GM21360 (cell line): ENCODE results near the gene NOL6.

Experiments used
- ATAC-seq: cut with Tn5 transposase; IDR thresholded peaks from one replicate; pipeline ENCODE4 v1.9.1; 2021; ENCODE audit warnings: mild to moderate bottlenecking, moderate library complexity; ENCODE audit not compliant: unreplicated experiment

NOL6 gene

DNA sequence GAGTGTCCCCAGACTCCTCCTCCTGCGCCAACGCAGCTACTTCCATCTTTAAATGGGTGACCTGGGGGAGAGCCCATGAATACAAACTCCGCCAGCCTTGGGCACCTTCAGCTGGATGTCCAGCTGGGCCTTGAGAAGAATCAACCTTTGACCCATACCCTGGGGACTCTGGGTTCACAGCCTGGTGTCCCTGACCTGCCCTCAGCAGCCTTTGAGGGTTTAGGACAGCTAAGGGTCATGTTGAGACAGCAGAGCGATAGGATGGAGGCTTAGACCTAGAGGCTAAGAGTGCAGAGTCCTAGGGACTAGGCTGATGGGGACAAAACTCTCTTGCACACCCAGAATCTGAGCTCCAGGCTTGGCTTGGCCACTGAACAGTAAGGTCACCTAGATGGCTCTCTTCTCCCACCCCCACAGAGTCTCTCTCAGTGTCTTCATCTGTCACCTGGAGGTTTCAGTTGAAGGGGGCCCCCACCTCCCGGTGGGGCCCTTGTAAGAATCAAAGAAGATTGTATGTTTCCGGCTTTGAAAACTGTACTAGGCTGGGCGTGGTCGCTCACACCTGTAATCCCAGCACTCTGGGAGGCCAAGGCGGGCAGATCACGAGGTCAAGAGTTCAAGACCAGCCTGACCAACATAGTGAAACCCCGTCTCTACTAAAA, 19.6 kb downstream of the NOL6 start:
- ATAC-seq: peak; percentile 37

DNA sequence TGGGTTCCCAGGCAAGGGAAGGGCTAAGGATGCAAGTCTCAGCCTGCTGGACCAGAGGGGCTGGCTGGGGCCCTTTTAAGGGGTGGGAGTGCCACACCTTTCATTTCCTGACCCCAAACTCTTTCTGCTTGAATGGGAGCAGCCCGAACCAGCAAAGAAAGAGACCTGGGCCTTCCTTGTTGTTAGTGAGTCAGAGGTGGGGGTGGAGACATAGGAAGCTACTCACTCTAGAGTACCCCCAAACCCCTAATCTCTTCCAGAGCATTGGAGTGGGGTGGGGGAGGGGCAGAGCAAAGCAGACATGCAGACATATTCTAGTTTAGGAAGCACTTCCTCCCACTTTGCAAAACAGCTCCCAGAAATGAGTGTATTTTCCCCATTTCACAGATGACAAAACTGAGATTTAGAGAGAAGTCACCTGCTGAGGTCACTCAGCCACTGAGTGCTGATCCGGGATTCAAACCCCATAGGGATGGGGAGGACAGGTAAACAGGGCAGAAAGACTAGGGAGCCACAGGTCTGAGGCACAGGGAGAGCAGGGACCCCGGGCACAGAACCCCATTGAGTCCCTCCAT, 20.4 kb downstream of the NOL6 start:
- ATAC-seq: no peak

DNA sequence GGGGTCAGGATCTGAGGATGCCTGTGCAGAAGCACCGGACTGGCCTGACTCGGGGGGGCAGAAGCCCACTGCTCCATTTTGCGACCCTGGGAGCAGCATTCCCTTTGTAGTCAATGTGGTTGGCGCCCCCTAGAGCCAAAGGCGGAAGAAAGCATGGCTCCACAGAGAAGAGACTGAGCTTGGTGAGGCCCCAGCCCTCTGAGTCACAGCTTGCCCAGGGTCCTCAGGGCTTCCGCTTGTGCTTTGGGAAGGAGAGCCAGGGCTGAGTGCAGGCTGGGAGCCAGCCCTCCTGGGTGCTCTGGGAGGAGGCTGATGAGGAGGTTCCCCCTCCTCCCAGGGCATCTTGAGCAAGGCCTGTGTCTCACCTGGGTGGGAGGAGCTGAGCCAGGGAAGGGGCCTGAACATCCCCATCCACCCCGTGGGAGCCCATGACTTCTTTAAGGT, 20.9 kb downstream of the NOL6 start:
- peak; percentile 51 for ATAC-seq

DNA sequence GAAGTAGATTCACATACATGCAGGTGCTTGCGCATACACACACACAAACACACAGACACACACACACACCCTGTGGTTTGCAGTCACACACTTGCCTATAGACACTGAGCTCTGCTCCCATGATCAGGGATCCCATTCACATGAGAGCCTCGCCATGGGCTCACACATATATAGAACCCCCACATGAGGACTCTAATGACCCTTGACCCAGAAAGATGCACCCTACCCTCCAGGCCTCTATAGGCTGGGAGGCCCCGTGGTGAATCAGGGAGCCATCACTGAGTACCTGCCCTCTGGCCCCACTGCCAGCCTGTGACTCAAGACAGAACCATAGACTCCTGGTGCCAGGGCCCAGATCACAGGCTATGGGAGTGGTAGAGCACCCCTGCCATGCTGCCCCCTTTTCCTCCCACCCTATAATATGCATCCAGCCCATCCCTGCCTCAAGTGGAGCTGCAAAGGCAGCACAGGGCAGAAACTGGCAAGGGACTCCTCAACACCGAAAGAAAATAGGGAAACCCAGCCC, 23.0 kb downstream of the NOL6 start:
- ATAC-seq: no peak

GRCh38 chr9:33449715-33450114, 24.0 kb downstream of the NOL6 start:
- ATAC-seq: no peak

- no peak for ATAC-seq
Observed at GRCh38 chr9:33447799-33448553, 25.7 kb downstream of the NOL6 start.

GRCh38 chr9:33446946-33447798, 26.6 kb downstream of the NOL6 start, which contains the start of gene AQP3:
Gene AQP3 (minus strand): TSS chr9:33447593. CDS start chr9:33447530, 63 bp downstream.
- ATAC-seq: peak; percentile 33

- peak; percentile 79 for ATAC-seq
Observed at GRCh38 chr9:33446240-33446945, 27.3 kb downstream of the NOL6 start.

DNA sequence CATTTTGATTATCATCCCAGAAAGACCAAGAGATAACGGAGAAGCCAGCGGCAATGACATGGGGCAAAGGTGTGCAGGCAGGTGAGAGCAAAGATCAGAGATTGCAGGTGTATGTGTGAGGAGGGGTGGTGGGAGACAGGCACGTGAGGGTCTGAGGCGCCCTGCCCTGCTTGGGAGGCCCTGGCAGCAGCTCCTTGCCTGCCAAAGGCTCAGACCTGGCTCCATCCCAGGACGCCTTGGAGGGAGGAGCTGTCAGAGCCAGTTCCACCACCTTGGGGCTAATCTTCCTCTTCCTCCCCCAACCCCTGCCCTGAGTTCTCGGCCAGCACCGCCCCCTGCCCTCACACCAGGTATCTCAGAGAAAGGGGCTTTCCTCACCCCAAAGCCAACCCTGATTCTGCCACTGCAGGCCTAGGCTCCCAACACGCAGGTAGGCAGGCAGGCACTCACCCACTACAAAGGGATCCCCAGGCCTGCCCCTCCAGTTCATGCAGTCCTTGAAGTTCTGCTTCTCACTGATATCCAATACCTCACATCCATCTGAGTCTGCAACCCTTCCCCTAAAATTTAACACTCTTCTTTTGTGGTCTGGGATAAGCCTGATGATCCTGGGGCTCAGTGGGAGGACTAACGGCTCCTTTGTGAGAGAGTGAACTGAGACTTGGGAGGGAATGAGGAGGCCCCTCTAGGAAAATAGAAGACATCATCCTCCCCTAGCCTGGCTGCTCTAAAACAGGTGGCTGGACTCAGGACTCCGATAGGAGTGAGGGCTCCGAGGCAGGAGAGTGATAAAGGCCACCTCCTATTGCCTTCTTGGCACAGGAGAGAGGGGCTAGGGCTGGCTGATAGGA, 28.1 kb downstream of the NOL6 start:
- ATAC-seq: no peak

GRCh38 chr9:33443464-33444154, 30.1 kb downstream of the NOL6 start:
- no peak for ATAC-seq

GRCh38 chr9:33443047-33443446, 30.7 kb downstream of the NOL6 start:
- ATAC-seq: no peak

- no peak for ATAC-seq
Observed at GRCh38 chr9:33442125-33442524, 31.6 kb downstream of the NOL6 start.

DNA sequence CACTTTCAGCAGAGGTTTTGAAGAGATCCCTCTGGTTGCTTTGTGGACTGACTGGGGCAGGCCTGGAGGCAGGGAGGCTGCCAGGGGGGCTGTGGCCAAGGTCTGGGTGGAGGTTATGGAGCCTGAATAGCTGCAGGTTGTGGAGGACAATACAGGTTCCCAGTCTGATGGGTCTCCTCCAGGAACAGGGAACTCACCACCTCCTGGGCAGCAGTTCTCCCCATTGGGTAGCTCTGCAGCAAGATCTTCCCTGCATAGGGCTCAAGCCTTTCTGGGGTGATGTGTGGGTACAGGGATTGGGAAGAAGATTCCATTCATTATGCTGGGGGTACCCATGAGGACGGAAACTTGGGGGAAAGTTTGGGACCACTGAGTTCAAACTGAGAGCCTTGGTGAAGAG, 33.1 kb downstream of the NOL6 start:
- no peak for ATAC-seq

GRCh38 chr9:33440204-33440603, 33.5 kb downstream of the NOL6 start:
- no peak for ATAC-seq

DNA sequence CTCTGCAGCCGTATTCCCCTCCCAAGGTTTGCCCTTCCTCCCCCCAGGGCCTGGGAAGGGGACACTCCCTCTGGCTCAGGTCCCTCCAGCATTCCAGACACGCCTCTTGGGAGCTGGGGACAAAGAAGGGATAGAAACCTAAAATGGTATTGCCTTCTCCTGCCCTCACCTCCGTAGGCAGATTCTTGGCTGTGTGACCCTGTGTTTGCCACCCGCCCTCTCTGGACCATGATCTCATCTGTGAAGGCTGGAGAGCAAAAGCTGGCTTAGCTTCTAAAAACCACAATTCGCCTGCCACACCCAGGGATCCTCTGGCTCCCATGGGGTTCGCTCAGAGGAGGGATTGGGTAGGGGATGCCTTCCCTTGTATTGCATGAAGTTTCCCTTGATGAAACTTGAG, 34.0 kb downstream of the NOL6 start:
- ATAC-seq: no peak

GRCh38 chr9:33438926-33439680, 34.6 kb downstream of the NOL6 start:
- no peak for ATAC-seq

GRCh38 chr9:33437898-33438297, 35.8 kb downstream of the NOL6 start:
- no peak for ATAC-seq

DNA sequence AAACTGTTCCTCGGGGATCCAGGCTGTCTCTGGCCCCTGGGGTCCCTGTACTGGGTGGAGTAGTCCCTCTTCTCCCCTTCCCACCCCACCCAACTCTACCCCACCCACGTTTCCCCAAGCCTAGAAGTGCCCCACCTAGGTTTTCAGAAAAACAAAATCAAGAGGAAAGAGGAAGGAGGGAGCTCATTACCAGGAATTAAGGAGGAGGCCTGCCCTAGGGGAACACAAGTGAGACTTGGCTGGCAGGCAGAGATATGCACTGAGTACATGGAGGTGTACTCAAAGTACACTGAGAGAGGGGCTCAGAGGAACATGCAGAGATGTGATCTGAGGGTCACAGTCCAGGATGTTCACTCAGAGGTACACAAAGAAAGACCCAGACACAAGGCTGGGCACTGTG, 36.5 kb downstream of the NOL6 start:
- ATAC-seq: no peak
